Esophagus muscularis mucosa (tissue), 4 donors: ENCODE measurements around the gene HOXC5. TPM values are rescaled to one million over a fixed set of nuclear protein-coding genes. Genes with fewer than 3 reads are reported as not detected.

ENCODE experiments used
- DNase-seq: peaks from one replicate; pipeline ENCODE4 v3.0.0-alpha.2; 2017; ENCODE audit errors: extremely low spot score
- H3K27ac ChIP-seq, 4 donors: fragments of 200-600 bp; sonication (generic); replicated peaks in 1 of 4; 1 replicate in 3 of 4; 2 replicates in 1 of 4; pipeline ENCODE4 v1.5.1; 2016 to 2019; ENCODE audit warnings: mild to moderate bottlenecking in 1 of 4
- H3K27me3 ChIP-seq, 4 donors: fragments of 200-600 bp; sonication (generic); one replicate each; pipeline versions ENCODE4 v1.5.1 to v1.6.0; 2016 to 2019
- H3K36me3 ChIP-seq, 4 donors: fragments of 200-600 bp; sonication (generic); one replicate each; pipeline ENCODE4 v1.5.1; 2016 to 2019
- H3K4me1 ChIP-seq, 4 donors: fragments of 200-600 bp; sonication (generic); one replicate each; pipeline ENCODE4 v1.5.1; 2016 to 2019
- H3K4me3 ChIP-seq, 4 donors: fragments of 200-600 bp; sonication (generic); 1 replicate in 2 of 4; 2 replicates in 2 of 4; pipeline ENCODE4 v1.5.1; 2016 to 2019; ENCODE audit warnings: mild to moderate bottlenecking in 4 of 4, moderate library complexity in 1 of 4
- H3K9me3 ChIP-seq, 4 donors: fragments of 200-600 bp; sonication (generic); 1 replicate in 3 of 4; 2 replicates in 1 of 4; pipeline ENCODE4 v1.5.1; 2016 to 2019
- EP300 ChIP-seq: sonication (generic); formaldehyde crosslinking; IDR thresholded peaks from one replicate; pipeline ENCODE4 v1.6.1; 2017; ENCODE audit warnings: antibody characterized with exemption
- POLR2A ChIP-seq: fragments of 450-650 bp; IDR thresholded peaks from one replicate; pipeline ENCODE4 v1.6.1; 2017; ENCODE audit warnings: antibody characterized with exemption, moderate library complexity, mild to moderate bottlenecking, low read depth
- POLR2AphosphoS5 ChIP-seq, 2 donors: sonication (generic); formaldehyde crosslinking; IDR thresholded peaks; one replicate each; pipeline ENCODE4 v1.6.1; 2017; ENCODE audit warnings: antibody characterized with exemption in 2 of 2
- WGBS: methylation state at CpG from one replicate; pipeline ENCODE4 v1.1.5; 2018; 5-methylcytosine and 5-hydroxymethylcytosine counted together
- intact Hi-C: fragments of 100-400 bp; cut with DNase I; formaldehyde crosslinking; loops from one replicate; pipeline ENCODE4 v1.15.1; 2023
- total RNA-seq, 4 donors: library from RNA; depleted of rRNA; stranded (reverse); fragments of >200 nt; gene quantifications; one replicate each; pipeline versions ENCODE4 v1.1.0 to v1.2.1, GENCODE V29; 2016
- TF ChIP-seq, protein P1 (sequence below), 3 experiments: fragments of 200-600 bp in 2 of 3; fragments of 450-650 bp in 1 of 3; sonication (generic) in 2 of 3; IDR thresholded peaks; one replicate each; pipeline ENCODE4 v1.5.1; 2017 to 2019; ENCODE audit warnings: antibody characterized with exemption in 3 of 3, mild to moderate bottlenecking in 2 of 3, moderate library complexity in 1 of 3

Gene HOXC5
- total RNA-seq, 4 donors from 2014 or later, result 0.83 to 2.0 TPM; not detected in 2

DNA sequence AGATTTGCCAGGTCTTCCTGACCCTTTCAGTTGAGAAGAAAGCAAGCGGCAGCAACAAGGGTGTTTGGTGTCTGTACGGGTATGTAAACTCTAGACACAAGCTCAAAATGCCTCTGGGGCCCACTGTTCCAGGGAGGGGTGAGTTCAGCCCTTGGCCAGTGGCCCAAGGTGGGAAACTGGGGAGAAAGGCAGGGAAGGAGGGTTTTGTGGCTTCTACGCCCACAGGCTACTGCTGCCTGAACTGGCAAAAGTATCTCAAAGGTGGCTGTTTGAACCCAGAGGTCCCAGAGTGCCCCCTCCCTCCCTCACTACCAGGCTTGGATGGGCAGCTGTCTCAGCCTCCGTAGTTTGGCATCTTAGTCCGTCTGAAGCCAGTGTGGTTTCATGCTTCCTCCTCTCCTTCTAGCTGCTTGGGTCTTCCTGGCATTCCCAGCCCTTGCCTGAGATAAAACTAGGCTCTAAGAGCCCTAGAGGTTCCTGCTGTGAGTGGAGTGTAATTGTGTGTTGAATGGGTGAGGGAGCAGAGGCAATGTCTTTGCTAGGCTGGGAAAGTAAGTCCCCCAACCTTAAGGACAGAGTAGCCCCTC is 5.5 kb downstream of the HOXC5 start:
- Histone ChIP-seq H3K36me3 (no peaks in the 10 kb centered on the region), H3K4me3 (no peak overlapping the region), H3K27ac (peak overlapping the region in 3 of 4 donors; percentile 27 to 69 (median 63)), H3K9me3 (no peaks in the 10 kb centered on the region), H3K4me1 (peaks cover 9 to 36% (median 24%) of the 10 kb centered on the region in 4 donors), H3K27me3 (peaks cover 0 to 34% (median 0%) of the 10 kb centered on the region in 4 donors)
- TF ChIP-seq EP300 (no peak), POLR2A (no peak), POLR2AphosphoS5 (IDR thresholded peaks at IDR 0.05) (no peak)
- TF ChIP-seq, protein P1, sequence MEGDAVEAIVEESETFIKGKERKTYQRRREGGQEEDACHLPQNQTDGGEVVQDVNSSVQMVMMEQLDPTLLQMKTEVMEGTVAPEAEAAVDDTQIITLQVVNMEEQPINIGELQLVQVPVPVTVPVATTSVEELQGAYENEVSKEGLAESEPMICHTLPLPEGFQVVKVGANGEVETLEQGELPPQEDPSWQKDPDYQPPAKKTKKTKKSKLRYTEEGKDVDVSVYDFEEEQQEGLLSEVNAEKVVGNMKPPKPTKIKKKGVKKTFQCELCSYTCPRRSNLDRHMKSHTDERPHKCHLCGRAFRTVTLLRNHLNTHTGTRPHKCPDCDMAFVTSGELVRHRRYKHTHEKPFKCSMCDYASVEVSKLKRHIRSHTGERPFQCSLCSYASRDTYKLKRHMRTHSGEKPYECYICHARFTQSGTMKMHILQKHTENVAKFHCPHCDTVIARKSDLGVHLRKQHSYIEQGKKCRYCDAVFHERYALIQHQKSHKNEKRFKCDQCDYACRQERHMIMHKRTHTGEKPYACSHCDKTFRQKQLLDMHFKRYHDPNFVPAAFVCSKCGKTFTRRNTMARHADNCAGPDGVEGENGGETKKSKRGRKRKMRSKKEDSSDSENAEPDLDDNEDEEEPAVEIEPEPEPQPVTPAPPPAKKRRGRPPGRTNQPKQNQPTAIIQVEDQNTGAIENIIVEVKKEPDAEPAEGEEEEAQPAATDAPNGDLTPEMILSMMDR (IDR thresholded peaks at IDR 0.05), result no peak
- intact Hi-C loops, result no loop called here
- DNase-seq, result no peak
- WGBS, result 59% methylated on average over 5 of the region's 5 CpGs

DNA sequence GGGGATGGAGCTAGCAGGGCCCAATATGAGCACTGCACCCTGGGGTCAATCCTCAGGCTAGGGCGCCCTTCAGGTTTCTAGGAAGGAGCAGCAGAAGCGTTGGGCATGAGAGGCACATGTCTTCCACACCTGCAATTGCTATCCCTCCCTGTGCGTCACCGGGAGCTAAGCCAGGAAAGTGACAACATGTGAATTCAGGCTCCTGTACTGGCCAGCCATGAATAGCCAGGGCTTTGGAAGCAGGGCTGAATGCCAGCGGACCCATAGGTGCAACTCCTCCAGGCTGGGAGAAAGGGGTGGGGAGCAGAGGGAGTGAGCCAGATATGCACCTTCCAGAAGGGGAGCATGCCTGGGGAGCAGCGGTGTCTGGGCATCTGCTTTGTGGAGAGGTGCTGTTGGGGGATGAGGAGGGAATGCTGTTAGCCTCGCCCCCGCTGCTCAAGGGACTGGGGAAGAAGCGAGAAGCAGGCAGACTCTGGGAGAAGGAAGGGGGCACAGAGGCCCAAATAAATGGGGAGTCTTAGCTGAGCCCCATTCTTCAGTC is 6.1 kb downstream of the HOXC5 start:
- intact Hi-C loops, result no loop called here
- TF ChIP-seq POLR2AphosphoS5 (IDR thresholded peaks at IDR 0.05) (peak in 1 of 2 donors; percentile 13), EP300 (no peak)
- Histone ChIP-seq H3K4me3 (peak overlapping the region in 2 of 4 donors; percentile 21 to 30), H3K9me3 (no peaks in the 10 kb centered on the region), H3K27ac (peak overlapping the region in 3 of 4 donors; percentile 60 to 69 (median 63)), H3K27me3 (peaks cover 0 to 29% (median 0%) of the 10 kb centered on the region in 4 donors), H3K4me1 (peaks cover 8 to 32% (median 19%) of the 10 kb centered on the region in 4 donors), H3K36me3 (no peaks in the 10 kb centered on the region)
- WGBS, result 49% methylated on average over 9 of the region's 9 CpGs
- DNase-seq, result no peak

DNA sequence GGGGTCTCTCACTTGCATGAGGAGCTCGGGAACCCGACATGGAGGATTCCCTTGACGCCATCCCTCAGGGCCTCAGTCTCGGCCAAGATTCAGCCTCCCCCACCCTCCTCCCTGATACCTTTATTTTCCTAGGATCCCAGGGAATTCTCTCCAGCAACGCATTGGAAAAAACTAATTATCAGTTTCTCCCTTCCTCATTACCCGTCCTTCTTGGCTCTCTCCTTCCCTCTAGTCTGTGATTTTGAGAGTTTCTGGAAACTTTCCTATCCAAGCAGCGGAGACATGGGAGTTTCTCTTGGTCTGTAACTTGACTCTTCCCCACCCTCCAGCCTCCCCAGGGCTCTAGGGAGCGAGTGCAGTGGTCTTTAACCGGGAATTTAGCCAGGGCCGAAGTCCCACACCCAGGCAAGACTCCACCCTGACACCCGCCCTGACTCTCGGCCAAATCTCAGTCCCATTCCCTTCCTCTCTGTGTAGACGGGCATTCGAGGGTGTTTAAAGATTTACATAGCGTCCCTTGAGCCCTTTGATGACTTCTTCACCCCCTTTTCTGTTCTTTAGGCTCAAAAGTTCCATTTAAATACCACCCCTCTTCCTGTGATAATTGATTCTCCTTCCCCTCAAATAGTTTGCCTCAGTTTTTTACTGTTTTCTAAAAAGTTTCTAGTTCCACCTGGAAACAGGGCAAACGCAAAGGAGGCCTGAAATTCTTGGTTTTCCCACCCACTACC is 6.7 kb downstream of the HOXC5 start:
- H3K4me1 ChIP-seq, result peaks cover 1 to 26% (median 13%) of the 10 kb centered on the region in 4 donors
- TF ChIP-seq POLR2AphosphoS5 (IDR thresholded peaks at IDR 0.05), result no peak
- no peaks in the 10 kb centered on the region for H3K9me3 ChIP-seq
- H3K36me3 ChIP-seq, result no peaks in the 10 kb centered on the region
- peak overlapping the region in 3 of 4 donors; percentile 6 to 30 (median 21) for H3K4me3 ChIP-seq
- WGBS, result 51% methylated on average over 16 of the region's 16 CpGs
- peak overlapping the region in 3 of 4 donors; percentile 29 to 69 (median 60) for H3K27ac ChIP-seq
- DNase-seq, result no peak
- intact Hi-C loops, result no loop called here
- H3K27me3 ChIP-seq, result peaks cover 0 to 22% (median 0%) of the 10 kb centered on the region in 4 donors

DNA sequence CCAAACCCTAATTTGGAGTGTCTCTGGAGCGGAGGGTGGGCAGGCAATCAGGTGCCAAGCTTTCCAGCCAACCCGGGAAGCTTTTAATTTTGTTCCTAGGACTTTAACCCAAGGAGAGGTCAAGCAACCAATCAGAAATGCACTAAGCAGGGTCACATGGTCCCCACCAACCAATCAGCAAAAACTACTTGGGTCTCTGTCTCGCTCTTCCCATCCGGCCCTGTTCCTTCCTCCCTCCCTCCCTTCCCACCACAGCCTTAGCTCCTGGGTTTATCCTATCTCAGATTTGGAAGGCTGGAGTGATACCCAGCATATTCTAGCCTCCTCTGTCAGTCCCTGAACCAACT is 7.3 kb downstream of the HOXC5 start:
- Histone ChIP-seq H3K4me1 (peaks cover 0 to 23% (median 10%) of the 10 kb centered on the region in 4 donors), H3K27ac (peak overlapping the region in 3 of 4 donors; percentile 29 to 69 (median 60)), H3K36me3 (no peaks in the 10 kb centered on the region), H3K27me3 (peaks cover 0 to 21% (median 0%) of the 10 kb centered on the region in 4 donors), H3K4me3 (no peak overlapping the region), H3K9me3 (no peaks in the 10 kb centered on the region)
- TF ChIP-seq, protein P1 (IDR thresholded peaks at IDR 0.05), result no peak
- no peak for TF ChIP-seq POLR2AphosphoS5 (IDR thresholded peaks at IDR 0.05)
- TF ChIP-seq EP300, result no peak
- no peak for TF ChIP-seq POLR2A
- intact Hi-C loops, result no loop called here
- DNase-seq, result no peak
- WGBS, result 68% methylated on average over 4 of the region's 4 CpGs

DNA sequence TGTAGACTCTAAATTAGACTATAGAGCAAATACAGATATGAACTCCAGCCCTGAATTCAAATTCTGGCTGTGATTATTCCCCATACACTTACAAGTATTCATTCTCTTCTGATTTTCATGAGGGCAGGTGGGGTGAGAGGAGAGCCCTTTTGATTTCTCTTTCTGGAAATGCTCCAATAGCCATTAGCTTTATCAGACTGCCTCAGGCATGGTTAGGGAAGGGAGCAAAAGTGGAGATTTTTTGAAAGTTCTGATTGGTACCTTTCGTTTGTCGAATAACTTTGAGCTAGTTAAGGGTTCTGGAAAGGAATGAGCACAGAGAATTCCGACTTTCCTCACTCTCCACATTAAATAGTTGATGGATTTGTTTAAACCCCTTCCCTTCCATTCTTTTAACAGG is 7.8 kb downstream of the HOXC5 start:
- intact Hi-C loops, result no loop called here
- WGBS, result 94% methylated on average over 3 of the region's 3 CpGs
- Histone ChIP-seq H3K9me3 (no peaks in the 10 kb centered on the region), H3K4me3 (no peak overlapping the region), H3K27me3 (peaks cover 0 to 20% (median 0%) of the 10 kb centered on the region in 4 donors), H3K27ac (no peak overlapping the region), H3K36me3 (no peaks in the 10 kb centered on the region), H3K4me1 (peaks cover 0 to 23% (median 10%) of the 10 kb centered on the region in 4 donors)
- DNase-seq, result no peak
- no peak for TF ChIP-seq POLR2A
- TF ChIP-seq, protein P1 (IDR thresholded peaks at IDR 0.05), result no peak
- TF ChIP-seq POLR2AphosphoS5 (IDR thresholded peaks at IDR 0.05), result no peak
- TF ChIP-seq EP300, result no peak
